Measurements from ENCODE around the gene CRYL1. TPM values are rescaled to one million over a fixed set of nuclear protein-coding genes. Genes with fewer than 3 reads are reported as not detected.

Gene CRYL1
- polyA plus RNA-seq, 3 donors, result 35.0 to 70.2 (median 51.4) TPM

- H4K20me1 ChIP-seq (ENCODE audit: insufficient read depth, low read length), result no peaks in the 10 kb centered on the region
- Mint-ChIP-seq H3K27me3 (ENCODE audit: low read depth in 3 of 3) (peaks cover 0 to 5% (median 5%) of the 10 kb centered on the region in 3 donors), H3K4me3 (no peak overlapping the region), H3K27ac (no peak overlapping the region), H3K4me1 (peaks cover 20% of the 10 kb centered on the region), H3K9me3 (peaks cover 0 to 9% (median 0%) of the 10 kb centered on the region in 7 donors), H3K36me3 (no peaks in the 10 kb centered on the region)
- no peaks in the 10 kb centered on the region for H3K36me3 ChIP-seq (replicated peaks in 1 of 2; ENCODE audit: control insufficient read depth in 1 of 2, insufficient read depth in 2 of 2, low read length in 2 of 2)
- H3K9me3 ChIP-seq (replicated peaks in 1 of 2; ENCODE audit: control insufficient read depth in 1 of 2, insufficient read depth in 1 of 2, low read length in 2 of 2), result no peaks in the 10 kb centered on the region
- intact Hi-C loops (cut with micrococcal nuclease), result no loop called here
- H3K27me3 ChIP-seq (ENCODE audit: control insufficient read depth in 2 of 2, insufficient read depth in 2 of 2, low read length in 2 of 2), result no peaks in the 10 kb centered on the region
- no peaks in the 10 kb centered on the region for H3K79me2 ChIP-seq (ENCODE audit: insufficient read depth, low read length)
- peaks cover 0 to 3% of the 10 kb centered on the region in 2 donors for H3K4me1 ChIP-seq (ENCODE audit: control insufficient read depth in 1 of 2, insufficient read depth in 2 of 2, low read length in 2 of 2)
- H2AFZ ChIP-seq (ENCODE audit: insufficient read depth, low read depth, low read length, poor library complexity, severe bottlenecking), result no peak overlapping the region
- no peak overlapping the region for H3K4me3 ChIP-seq (replicated peaks in 1 of 3; ENCODE audit: low read depth in 2 of 3, low read length in 3 of 3)
- no peak for DNase-seq
- no peak overlapping the region for H3K9ac ChIP-seq (ENCODE audit: insufficient read depth, low read length, poor library complexity, severe bottlenecking)
- no peak overlapping the region for H3K27ac ChIP-seq (ENCODE audit: low read depth in 1 of 2, low read length in 2 of 2)
- WGBS (ENCODE audit: insufficient coverage), result 83% methylated on average over 3 of the region's 8 CpGs
- H3K4me2 ChIP-seq (replicated peaks; ENCODE audit: extremely low read depth, low read length, poor library complexity, severe bottlenecking), result no peak overlapping the region
- TF ChIP-seq CTCF (IDR thresholded peaks at IDR 0.05), result no peak
Observed at GRCh38 chr13:20363172-20363571, 162.5 kb downstream of the CRYL1 start.

- Histone ChIP-seq H4K20me1 (ENCODE audit: insufficient read depth, low read length) (no peaks in the 10 kb centered on the region), H3K27me3 (ENCODE audit: control insufficient read depth in 2 of 2, insufficient read depth in 2 of 2, low read length in 2 of 2) (no peaks in the 10 kb centered on the region), H3K27ac (ENCODE audit: low read depth in 1 of 2, low read length in 2 of 2) (no peak overlapping the region), H3K79me2 (ENCODE audit: insufficient read depth, low read length) (no peaks in the 10 kb centered on the region), H3K4me2 (replicated peaks; ENCODE audit: extremely low read depth, low read length, poor library complexity, severe bottlenecking) (no peak overlapping the region), H2AFZ (ENCODE audit: insufficient read depth, low read depth, low read length, poor library complexity, severe bottlenecking) (no peak overlapping the region), H3K4me3 (replicated peaks in 1 of 3; ENCODE audit: low read depth in 2 of 3, low read length in 3 of 3) (no peak overlapping the region), H3K4me1 (ENCODE audit: control insufficient read depth in 1 of 2, insufficient read depth in 2 of 2, low read length in 2 of 2) (peaks cover 0 to 3% of the 10 kb centered on the region in 2 donors), H3K9ac (ENCODE audit: insufficient read depth, low read length, poor library complexity, severe bottlenecking) (no peak overlapping the region), H3K9me3 (replicated peaks in 1 of 2; ENCODE audit: control insufficient read depth in 1 of 2, insufficient read depth in 1 of 2, low read length in 2 of 2) (no peaks in the 10 kb centered on the region), H3K36me3 (replicated peaks in 1 of 2; ENCODE audit: control insufficient read depth in 1 of 2, insufficient read depth in 2 of 2, low read length in 2 of 2) (no peaks in the 10 kb centered on the region)
- 91% methylated on average over 15 of the region's 17 CpGs for WGBS (ENCODE audit: insufficient coverage)
- intact Hi-C loops (cut with micrococcal nuclease), result no loop called here
- H3K4me1 Mint-ChIP-seq, result peaks cover 20% of the 10 kb centered on the region
- H3K4me3 Mint-ChIP-seq, result no peak overlapping the region
- no peaks in the 10 kb centered on the region for H3K36me3 Mint-ChIP-seq
- DNase-seq, result no peak
- TF ChIP-seq CTCF (IDR thresholded peaks at IDR 0.05), result no peak
- H3K9me3 Mint-ChIP-seq, result peaks cover 0 to 8% (median 0%) of the 10 kb centered on the region in 7 donors
- H3K27ac Mint-ChIP-seq, result peak overlapping the region in 1 of 7 donors; percentile 13
- peaks cover 0 to 5% (median 5%) of the 10 kb centered on the region in 3 donors for H3K27me3 Mint-ChIP-seq (ENCODE audit: low read depth in 3 of 3)
Observed at GRCh38 chr13:20362484-20363041, 163.1 kb downstream of the CRYL1 start.
